ENCODE measurements around the gene CUL1. TPM values are rescaled to one million over a fixed set of nuclear protein-coding genes. Genes with fewer than 3 reads are reported as not detected.
"Not testable (repeated sequence)": the region's sequence is repeated elsewhere in the genome, so short reads cannot be mapped to it uniquely, and the experiment has no call there.

The CUL1 gene
- total RNA-seq, 2 donors from 2014 or later = 19.5 to 23.1 TPM

DNA sequence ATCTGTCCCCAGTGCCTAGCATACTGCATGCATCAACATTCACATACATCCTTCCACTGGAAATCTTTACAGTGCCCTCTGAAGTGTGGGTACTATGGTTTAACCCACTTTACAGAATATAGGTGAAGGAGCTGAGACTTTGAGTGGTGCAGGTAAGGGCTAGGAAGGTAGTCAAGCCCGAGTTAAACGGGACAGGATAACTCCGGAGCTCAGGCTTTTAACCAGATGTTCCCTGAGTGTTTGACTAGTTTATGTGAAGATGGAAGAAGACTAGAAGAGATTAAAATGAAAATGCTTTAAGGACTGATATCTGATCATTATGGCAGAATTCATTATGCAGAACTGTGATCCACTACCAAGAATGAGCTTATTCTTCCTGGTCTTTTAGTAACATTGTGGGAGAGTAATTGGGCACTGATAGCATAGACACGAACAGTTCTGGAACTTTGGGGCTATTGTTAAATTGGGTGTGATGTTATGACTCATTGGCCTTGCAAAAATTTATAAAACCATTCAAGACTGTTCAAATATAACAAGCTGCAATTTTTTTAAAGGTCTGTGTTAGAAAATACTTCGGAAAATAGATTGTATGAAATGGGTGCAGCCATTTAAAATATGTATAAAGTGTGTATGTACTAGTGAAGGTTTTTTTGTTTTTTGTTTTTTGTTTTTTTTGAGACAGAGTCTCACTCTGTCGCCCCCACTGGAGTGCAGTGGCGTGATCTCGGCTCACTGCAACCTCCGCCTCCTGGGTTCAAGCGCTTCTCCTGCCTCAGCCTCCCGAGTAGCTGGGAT is 4.4 kb downstream of the CUL1 start:
- DNase-seq (no peak), ATAC-seq (no peak)
- peaks cover 57% of the 10 kb centered on the region for H3K4me1 ChIP-seq
- no peak overlapping the region for H3K27ac ChIP-seq
- H3K36me3 ChIP-seq (replicated peaks in 1 of 2; ENCODE audit: insufficient read depth in 1 of 2, low read depth in 2 of 2) = no peaks in the 10 kb centered on the region
- H3K4me3 ChIP-seq = no peak overlapping the region
- H3K9me3 ChIP-seq = no peaks in the 10 kb centered on the region
- 81 to 87% methylated on average over 11 of the region's 11 CpGs for WGBS, 2 donors
- no peaks in the 10 kb centered on the region for H3K27me3 ChIP-seq
- TF ChIP-seq, protein P1, sequence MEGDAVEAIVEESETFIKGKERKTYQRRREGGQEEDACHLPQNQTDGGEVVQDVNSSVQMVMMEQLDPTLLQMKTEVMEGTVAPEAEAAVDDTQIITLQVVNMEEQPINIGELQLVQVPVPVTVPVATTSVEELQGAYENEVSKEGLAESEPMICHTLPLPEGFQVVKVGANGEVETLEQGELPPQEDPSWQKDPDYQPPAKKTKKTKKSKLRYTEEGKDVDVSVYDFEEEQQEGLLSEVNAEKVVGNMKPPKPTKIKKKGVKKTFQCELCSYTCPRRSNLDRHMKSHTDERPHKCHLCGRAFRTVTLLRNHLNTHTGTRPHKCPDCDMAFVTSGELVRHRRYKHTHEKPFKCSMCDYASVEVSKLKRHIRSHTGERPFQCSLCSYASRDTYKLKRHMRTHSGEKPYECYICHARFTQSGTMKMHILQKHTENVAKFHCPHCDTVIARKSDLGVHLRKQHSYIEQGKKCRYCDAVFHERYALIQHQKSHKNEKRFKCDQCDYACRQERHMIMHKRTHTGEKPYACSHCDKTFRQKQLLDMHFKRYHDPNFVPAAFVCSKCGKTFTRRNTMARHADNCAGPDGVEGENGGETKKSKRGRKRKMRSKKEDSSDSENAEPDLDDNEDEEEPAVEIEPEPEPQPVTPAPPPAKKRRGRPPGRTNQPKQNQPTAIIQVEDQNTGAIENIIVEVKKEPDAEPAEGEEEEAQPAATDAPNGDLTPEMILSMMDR (IDR thresholded peaks at IDR 0.05) = no peak
- TF ChIP-seq POLR2A (IDR thresholded peaks at IDR 0.05) = no peak
- intact Hi-C loops (cut with DNase I) = no loop called here

DNA sequence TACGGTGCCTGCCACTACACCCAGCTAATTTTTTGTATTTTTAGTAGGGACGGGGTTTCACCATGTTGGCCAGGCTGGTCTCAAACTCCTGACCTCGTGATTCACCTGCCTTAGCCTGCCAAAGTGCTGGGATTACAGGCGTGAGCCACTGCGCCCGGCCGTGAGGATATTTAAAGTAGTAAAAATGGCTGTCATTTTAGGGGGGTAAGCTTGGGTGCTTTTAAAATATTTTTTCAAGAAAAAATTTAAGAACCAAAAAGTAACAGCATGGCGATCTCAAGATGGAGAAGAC is 4.9 kb downstream of the CUL1 start:
- ATAC-seq; H3K36me3 ChIP-seq (replicated peaks in 1 of 2; ENCODE audit: insufficient read depth in 1 of 2, low read depth in 2 of 2); H3K9me3 ChIP-seq; H3K4me3 ChIP-seq; intact Hi-C loops (cut with DNase I); H3K27ac ChIP-seq; DNase-seq; H3K27me3 ChIP-seq: not testable (repeated sequence)
- WGBS, 2 donors = 93 to 97% methylated on average over 8 of the region's 8 CpGs
- peaks cover 62% of the 10 kb centered on the region for H3K4me1 ChIP-seq

DNA sequence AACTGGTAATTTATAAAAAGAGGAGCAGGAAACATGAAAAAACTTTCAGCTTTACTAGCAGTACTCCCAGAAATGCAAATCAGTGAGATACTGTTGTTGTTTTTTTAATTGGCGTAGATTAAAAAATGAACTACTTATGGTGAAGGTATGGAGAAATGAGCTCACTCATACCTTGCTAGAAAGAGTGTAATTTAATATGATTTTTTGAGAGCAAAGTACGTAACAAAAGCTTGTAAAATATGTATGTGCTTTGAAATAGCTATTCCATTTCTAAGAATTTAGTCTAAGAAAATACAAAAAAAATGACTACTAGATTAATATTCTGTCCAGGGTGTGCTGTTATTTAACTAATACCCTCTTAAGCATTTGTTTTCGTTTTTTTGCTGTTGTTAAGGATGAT is 5.5 kb downstream of the CUL1 start:
- Histone ChIP-seq H3K36me3 (replicated peaks in 1 of 2; ENCODE audit: insufficient read depth in 1 of 2, low read depth in 2 of 2) (no peaks in the 10 kb centered on the region), H3K9me3 (no peaks in the 10 kb centered on the region), H3K27me3 (no peaks in the 10 kb centered on the region), H3K27ac (no peak overlapping the region), H3K4me3 (no peak overlapping the region), H3K4me1 (peaks cover 64% of the 10 kb centered on the region)
- ATAC-seq = no peak
- WGBS, 2 donors = 63 to 67% methylated on average over 3 of the region's 3 CpGs
- TF ChIP-seq POLR2A (IDR thresholded peaks at IDR 0.05) = no peak
- TF ChIP-seq, protein P1 (IDR thresholded peaks at IDR 0.05) = no peak
- no peak for DNase-seq
- intact Hi-C loops (cut with DNase I) = no loop called here

DNA sequence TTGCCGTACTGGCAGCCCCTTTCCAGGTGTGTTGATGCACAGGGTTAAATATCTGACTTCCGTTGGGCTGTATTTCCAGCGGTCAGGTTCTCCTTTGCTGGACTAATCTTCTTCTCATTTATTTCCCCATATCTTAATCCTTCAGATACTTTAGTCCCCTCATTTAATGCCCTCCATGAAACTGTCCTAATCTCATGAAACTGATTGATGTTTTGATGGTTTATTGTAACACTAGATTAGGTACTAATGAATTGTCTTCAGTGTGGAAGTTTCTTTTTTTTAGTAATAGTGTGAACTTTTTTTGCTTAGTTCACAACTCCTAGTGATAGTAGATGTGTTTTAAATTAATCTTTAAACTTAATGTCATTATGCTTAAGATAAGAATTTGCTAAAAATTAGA is 6.3 kb downstream of the CUL1 start:
- no peaks in the 10 kb centered on the region for H3K9me3 ChIP-seq
- no peak for ATAC-seq
- peaks cover 64% of the 10 kb centered on the region for H3K4me1 ChIP-seq
- intact Hi-C loops (cut with DNase I) = no loop called here
- no peaks in the 10 kb centered on the region for H3K27me3 ChIP-seq
- WGBS, 2 donors = 28 to 30% methylated on average over 3 of the region's 3 CpGs
- no peak for TF ChIP-seq POLR2A (IDR thresholded peaks at IDR 0.05)
- TF ChIP-seq, protein P1 (IDR thresholded peaks at IDR 0.05) = no peak
- H3K36me3 ChIP-seq (replicated peaks in 1 of 2; ENCODE audit: insufficient read depth in 1 of 2, low read depth in 2 of 2) = no peaks in the 10 kb centered on the region
- H3K27ac ChIP-seq = no peak overlapping the region
- H3K4me3 ChIP-seq = no peak overlapping the region
- no peak for DNase-seq

DNA sequence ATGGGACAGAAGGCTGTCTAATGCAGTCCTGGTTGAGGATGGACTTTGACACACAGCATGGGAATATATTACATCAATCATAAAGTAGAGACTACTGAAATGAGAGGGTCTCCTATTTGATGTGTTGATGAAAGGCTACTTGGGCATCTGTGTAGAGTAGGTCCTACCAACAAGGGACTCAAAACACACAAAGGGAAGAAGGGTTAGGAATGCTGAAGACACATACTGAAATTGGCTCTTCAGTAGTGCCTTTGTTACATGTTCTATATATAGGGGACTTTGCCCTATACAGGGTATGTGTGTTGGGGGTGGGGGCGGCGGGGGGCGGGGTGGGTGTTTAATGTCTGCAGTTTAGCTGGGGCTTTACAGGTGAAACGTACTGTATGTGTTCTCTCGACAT is 7.7 kb downstream of the CUL1 start:
- peaks cover 53% of the 10 kb centered on the region for H3K4me1 ChIP-seq
- 63 to 66% methylated on average over 5 of the region's 5 CpGs for WGBS, 2 donors
- ATAC-seq (no peak), DNase-seq (no peak)
- H3K36me3 ChIP-seq (replicated peaks in 1 of 2; ENCODE audit: insufficient read depth in 1 of 2, low read depth in 2 of 2) = no peaks in the 10 kb centered on the region
- H3K27me3 ChIP-seq = no peaks in the 10 kb centered on the region
- intact Hi-C loops (cut with DNase I) = no loop called here
- H3K4me3 ChIP-seq = no peak overlapping the region
- TF ChIP-seq POLR2A (IDR thresholded peaks at IDR 0.05) = no peak
- TF ChIP-seq, protein P1 (IDR thresholded peaks at IDR 0.05) = no peak
- no peaks in the 10 kb centered on the region for H3K9me3 ChIP-seq
- H3K27ac ChIP-seq = no peak overlapping the region

All from body of pancreas (tissue), 4 donors.